Measurements from ENCODE around the gene ST3GAL3.

ST3GAL3 gene

GRCh38 chr1:43947061-43947873 is 239.9 kb downstream of the ST3GAL3 start:
- H3K4me3 ChIP-seq (ENCODE audit: low read depth, low read length) = peak overlapping the region; percentile 85
- TF ChIP-seq MYC (IDR thresholded peaks at IDR 0.05; ENCODE audit: low read depth, low read length) = no peak
- TF ChIP-seq CTCF (IDR thresholded peaks at IDR 0.05; ENCODE audit: low read depth, low read length) = no peak
- TF ChIP-seq MAX (IDR thresholded peaks at IDR 0.05; ENCODE audit: low read depth, low read length) = no peak
- no peak for TF ChIP-seq POLR2A (IDR thresholded peaks at IDR 0.05; ENCODE audit: extremely low read depth, insufficient read length)
- DNase-seq (ENCODE audit: low read depth) = no peak

- peak overlapping the region; percentile 85 for H3K4me3 ChIP-seq (ENCODE audit: low read depth, low read length)
- no peak for DNase-seq (ENCODE audit: low read depth)
- TF ChIP-seq POLR2A (IDR thresholded peaks at IDR 0.05; ENCODE audit: extremely low read depth, insufficient read length) = no peak
- no peak for TF ChIP-seq MYC (IDR thresholded peaks at IDR 0.05; ENCODE audit: low read depth, low read length)
- TF ChIP-seq CTCF (IDR thresholded peaks at IDR 0.05; ENCODE audit: low read depth, low read length) = no peak
- TF ChIP-seq MAX (IDR thresholded peaks at IDR 0.05; ENCODE audit: low read depth, low read length) = no peak
Measured at GRCh38 chr1:43947874-43948437, 240.6 kb downstream of the ST3GAL3 start.

GRCh38 chr1:43949678-43950077 is 242.3 kb downstream of the ST3GAL3 start:
- TF ChIP-seq MYC (IDR thresholded peaks at IDR 0.05; ENCODE audit: low read depth, low read length) (no peak), MAX (IDR thresholded peaks at IDR 0.05; ENCODE audit: low read depth, low read length) (no peak), CTCF (IDR thresholded peaks at IDR 0.05; ENCODE audit: low read depth, low read length) (no peak), POLR2A (IDR thresholded peaks at IDR 0.05; ENCODE audit: extremely low read depth, insufficient read length) (no peak)
- H3K4me3 ChIP-seq (ENCODE audit: low read depth, low read length) = no peak overlapping the region
- DNase-seq (ENCODE audit: low read depth) = no peak

- no peak overlapping the region for H3K4me3 ChIP-seq (ENCODE audit: low read depth, low read length)
- TF ChIP-seq CTCF (IDR thresholded peaks at IDR 0.05; ENCODE audit: low read depth, low read length) (no peak), POLR2A (IDR thresholded peaks at IDR 0.05; ENCODE audit: extremely low read depth, insufficient read length) (no peak), MAX (IDR thresholded peaks at IDR 0.05; ENCODE audit: low read depth, low read length) (no peak), MYC (IDR thresholded peaks at IDR 0.05; ENCODE audit: low read depth, low read length) (no peak)
- no peak for DNase-seq (ENCODE audit: low read depth)
Measured at GRCh38 chr1:43951021-43951985, 244.0 kb downstream of the ST3GAL3 start.

- no peak overlapping the region for H3K4me3 ChIP-seq (ENCODE audit: low read depth, low read length)
- no peak for DNase-seq (ENCODE audit: low read depth)
- no peak for TF ChIP-seq MYC (IDR thresholded peaks at IDR 0.05; ENCODE audit: low read depth, low read length)
- no peak for TF ChIP-seq MAX (IDR thresholded peaks at IDR 0.05; ENCODE audit: low read depth, low read length)
- TF ChIP-seq POLR2A (IDR thresholded peaks at IDR 0.05; ENCODE audit: extremely low read depth, insufficient read length) = no peak
- TF ChIP-seq CTCF (IDR thresholded peaks at IDR 0.05; ENCODE audit: low read depth, low read length) = no peak
Measured at GRCh38 chr1:43952731-43953346, 245.5 kb downstream of the ST3GAL3 start.

Measured in NB4 (cell line).